Limb (tissue), 2 donors: ENCODE data around the gene RPL26.
"Not testable (repeated sequence)": the region's sequence is repeated elsewhere in the genome, so short reads cannot be mapped to it uniquely, and the experiment has no call there.

Experiments used
- DNase-seq, 2 donors: peaks; one replicate each; pipeline ENCODE4 v3.0.0-alpha.2; 2016; ENCODE audit errors: extremely low spot score in 2 of 2

Gene RPL26

GRCh38 chr17:8394497-8394896 lies 11.5 kb upstream of the RPL26 start:
- DNase-seq: not testable (repeated sequence)

GRCh38 chr17:8393470-8394231 lies 10.7 kb upstream of the RPL26 start:
- no peak for DNase-seq

- DNase-seq: no peak
These were observed 9.9 kb upstream of the RPL26 start for GRCh38 chr17:8392674-8393469.

GRCh38 chr17:8392274-8392673 lies 9.3 kb upstream of the RPL26 start:
- no peak for DNase-seq

- no peak for DNase-seq
These were observed 8.7 kb upstream of the RPL26 start for GRCh38 chr17:8391711-8392110.

GRCh38 chr17:8387914-8388651 lies 5.1 kb upstream of the RPL26 start:
- DNase-seq: no peak

- DNase-seq: no peak
These were observed 3.8 kb upstream of the RPL26 start for GRCh38 chr17:8386841-8387240.

GRCh38 chr17:8384801-8385378 lies 1.9 kb upstream of the RPL26 start:
- no peak for DNase-seq

- DNase-seq: no peak
These were observed 182 bp downstream of the RPL26 start for GRCh38 chr17:8382880-8383142.

- no peak for DNase-seq
These were observed 727 bp downstream of the RPL26 start for GRCh38 chr17:8382052-8382879.

- no peak for DNase-seq
These were observed 2.9 kb downstream of the RPL26 start for GRCh38 chr17:8380049-8380448.

GRCh38 chr17:8378117-8378516 lies 4.9 kb downstream of the RPL26 start:
- not testable (repeated sequence) for DNase-seq

- no peak for DNase-seq
These were observed 5.6 kb downstream of the RPL26 start for GRCh38 chr17:8377422-8377821.

- DNase-seq: peak; percentile 89 to 94
These were observed 6.5 kb downstream of the RPL26 start, which contains the start of gene KRABD2 for GRCh38 chr17:8376271-8377067. KRABD2 (minus strand) TSS chr17:8376704.

GRCh38 chr17:8375738-8376259 lies 7.2 kb downstream of the RPL26 start:
- DNase-seq: peak in 1 of 2 donors; percentile 40

GRCh38 chr17:8373856-8374255 lies 9.1 kb downstream of the RPL26 start:
- DNase-seq: not testable (repeated sequence)

GRCh38 chr17:8372422-8372821 lies 10.6 kb downstream of the RPL26 start:
- DNase-seq: no peak

GRCh38 chr17:8371786-8372185 lies 11.2 kb downstream of the RPL26 start:
- no peak for DNase-seq

GRCh38 chr17:8369944-8370343 lies 13.0 kb downstream of the RPL26 start:
- DNase-seq: no peak

GRCh38 chr17:8368193-8368592 lies 14.8 kb downstream of the RPL26 start:
- no peak for DNase-seq
